Retina (tissue), 1 donor: ENCODE data around the gene KRT12.
A peak's percentile ranks its signal among the peaks of the same experiment; 100 is the strongest.
"Not testable (repeated sequence)": the region's sequence is repeated elsewhere in the genome, so short reads cannot be mapped to it uniquely, and the experiment has no call there.

Experiments
- DNase-seq: peaks from one replicate; pipeline ENCODE4 v3.0.0-alpha.2; 2016

KRT12 gene

DNA sequence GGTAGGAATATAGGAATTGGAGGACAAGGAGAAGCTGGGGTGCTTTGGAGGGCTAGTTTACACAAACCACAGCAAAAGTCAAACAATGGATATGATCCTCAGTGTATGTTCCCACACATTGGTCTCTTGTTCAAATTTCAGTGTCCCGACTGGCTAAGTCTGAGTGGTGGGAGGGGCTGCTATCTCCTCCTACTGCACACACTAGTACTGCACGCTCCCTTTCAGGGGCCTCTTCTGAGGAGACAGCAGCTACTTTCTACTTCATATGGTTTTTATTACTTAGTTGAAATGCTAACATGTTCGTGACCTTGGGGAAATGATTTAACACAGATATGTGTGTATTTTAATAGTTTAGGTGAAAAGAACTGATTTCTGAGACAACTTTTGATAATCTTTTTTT is 25.8 kb downstream of the KRT12 start:
- no peak for DNase-seq

DNA sequence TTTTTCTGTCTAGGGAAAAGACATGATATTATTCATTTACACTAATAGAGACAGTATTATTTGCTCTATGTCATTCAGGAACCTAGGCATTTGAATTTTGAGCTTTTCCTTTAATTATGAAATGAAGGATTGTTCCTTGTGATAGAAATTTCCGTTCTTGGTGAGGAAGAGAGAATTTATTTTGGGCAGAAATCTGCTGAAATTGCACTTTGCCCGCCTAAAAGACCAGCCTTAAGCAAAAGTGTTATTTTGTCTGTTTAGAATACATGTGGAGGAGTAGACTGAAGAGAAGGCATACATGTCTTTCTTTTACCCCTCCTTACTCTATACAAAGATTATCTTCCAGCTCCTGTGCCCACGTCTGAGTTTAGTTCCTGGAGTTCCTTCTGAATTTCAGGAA is 27.8 kb downstream of the KRT12 start:
- DNase-seq, result no peak

DNA sequence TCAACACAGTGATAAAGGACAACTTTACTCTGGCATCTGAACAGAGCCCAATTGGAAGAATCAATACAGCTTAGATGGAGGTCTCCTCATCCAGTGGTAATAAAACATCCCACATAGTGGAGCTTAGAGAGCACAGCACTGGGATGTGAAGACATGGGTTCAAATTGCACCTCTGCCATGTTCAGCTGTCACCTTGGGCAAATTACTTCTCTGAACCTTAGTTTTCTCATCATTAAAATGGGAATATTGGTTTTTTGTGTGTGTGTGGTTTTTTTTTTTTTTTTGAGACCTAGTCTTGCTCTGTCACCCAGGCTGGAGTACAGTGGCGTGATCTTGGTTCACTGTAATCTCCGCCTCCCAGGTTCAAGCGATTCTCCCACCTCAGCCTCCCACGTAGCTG is 31.0 kb downstream of the KRT12 start:
- no peak for DNase-seq

DNA sequence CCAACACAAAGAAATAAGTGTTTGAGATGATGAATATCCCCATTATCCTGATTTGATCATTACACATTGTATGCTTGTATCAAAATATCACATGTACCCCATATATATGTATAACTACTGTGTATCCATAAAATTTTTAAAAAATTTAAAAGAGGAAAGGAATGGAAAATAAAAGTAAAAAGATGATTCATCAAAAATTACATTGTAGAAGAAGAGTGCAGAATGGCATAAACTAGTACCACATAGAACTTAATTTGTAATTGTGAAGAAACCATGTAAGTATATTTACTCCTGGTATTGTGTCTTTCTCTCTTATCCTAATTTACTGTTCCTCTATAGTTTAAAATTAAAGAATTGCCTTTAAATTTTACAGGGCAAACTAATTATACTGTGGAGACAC is 33.1 kb downstream of the KRT12 start:
- DNase-seq, result no peak

DNA sequence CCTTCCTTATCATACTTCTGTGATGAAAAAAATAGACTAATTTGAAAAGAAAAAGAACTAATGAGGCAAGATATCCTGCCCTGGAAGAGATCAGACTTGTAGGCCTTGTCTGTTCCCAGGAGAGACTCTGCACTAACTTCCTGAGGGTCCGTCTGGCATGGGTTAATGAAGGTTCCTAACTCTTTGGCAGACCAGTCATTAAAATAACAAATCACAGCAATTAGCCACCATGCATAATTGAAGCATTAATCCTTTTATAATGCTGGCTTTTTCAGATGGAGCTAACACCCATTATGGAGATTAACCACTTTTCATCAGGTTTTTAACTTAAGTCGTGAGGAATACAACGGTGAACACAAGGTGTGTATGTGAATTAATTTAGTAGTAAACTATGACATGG is 34.2 kb downstream of the KRT12 start:
- DNase-seq, result no peak

DNA sequence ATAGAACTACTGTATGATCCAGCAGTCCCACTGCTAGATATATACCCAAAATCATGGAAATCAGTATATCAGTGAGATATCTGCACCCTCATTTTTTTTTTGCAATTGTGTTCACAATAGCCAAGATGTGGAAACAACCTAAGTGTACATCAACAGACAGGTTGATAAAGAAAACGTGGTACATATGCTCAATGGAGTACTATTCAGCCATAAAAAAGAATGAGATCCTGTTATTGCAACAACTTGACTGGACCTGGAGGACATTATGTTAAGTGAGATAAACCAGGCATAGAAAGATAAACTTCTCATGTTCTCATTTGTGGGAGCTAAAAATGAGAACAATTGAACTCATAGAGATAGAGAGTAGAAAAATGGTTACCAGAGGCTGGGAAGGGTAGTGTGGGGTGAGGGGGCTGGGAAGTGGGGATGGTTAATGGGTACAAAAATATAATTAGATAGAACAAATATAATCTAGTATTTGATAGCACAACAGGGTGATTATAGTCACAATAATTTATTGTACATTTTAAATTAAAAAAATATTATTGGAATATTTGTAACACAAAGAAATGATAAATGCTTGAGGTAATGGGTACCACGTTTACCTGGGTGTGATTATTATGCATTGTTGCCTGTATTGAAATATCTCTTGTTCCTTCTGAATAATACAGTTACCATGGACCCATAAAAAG is 36.8 kb downstream of the KRT12 start:
- DNase-seq, result no peak

DNA sequence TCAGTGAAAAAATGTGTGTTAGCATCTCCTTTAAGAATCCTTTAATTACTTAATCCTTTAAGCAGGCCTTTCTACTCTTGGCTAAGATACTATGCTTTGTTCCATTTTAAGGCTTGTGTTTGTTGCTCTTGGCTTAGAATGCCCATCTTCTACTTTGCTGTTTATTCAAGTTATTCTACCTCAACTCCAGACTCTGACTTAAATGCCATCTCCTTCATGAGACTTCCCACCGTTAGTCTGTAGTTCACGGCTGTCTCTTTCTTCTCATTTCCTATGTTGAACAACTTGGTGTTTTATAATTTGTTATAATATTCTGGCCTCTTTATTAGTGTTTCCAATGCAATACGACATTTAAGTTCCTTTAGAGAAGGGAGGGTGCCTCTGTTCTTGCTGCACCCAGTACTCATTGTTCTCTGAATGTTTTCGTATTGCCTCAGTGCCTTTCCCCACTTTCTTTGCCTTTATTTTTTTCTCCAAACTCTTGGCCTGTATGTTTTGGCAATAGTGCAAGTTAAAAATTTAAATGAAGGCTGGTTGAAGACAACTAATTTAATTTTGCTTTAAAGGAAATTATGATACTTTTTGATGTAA is 38.5 kb downstream of the KRT12 start:
- DNase-seq, result no peak

DNA sequence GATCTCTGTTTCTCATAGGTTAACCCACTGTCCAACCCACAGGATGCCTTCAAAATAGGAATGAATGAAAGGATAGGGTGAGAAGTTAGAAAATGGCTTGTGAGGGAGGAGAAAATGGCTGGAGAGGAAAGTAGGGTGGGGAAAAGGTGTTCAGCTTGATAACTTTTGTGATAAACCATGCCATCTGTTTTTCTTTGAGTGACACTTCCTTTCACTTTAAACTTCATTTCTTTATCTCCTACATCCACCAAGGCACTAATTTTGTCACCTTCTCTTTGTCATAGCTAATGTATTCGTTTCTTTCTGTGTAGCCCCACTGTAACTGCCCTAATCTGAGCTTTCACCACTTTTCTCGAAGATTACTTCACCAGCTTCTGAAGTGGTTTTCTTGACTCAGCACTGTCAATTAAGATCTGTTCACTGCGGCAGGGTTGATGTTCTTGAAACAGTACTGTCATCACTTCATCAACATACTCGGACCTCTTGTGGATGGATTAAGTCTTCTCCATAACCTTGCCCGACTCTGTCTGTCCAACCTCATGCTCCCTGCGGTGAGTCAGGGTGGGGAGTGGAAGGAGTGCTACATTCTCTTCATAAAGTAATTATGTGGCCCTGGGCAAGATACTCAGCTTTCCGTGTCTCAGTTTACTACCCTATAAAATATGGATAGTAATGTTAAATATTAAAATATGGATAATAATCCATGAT is 39.1 kb downstream of the KRT12 start:
- DNase-seq, result no peak

DNA sequence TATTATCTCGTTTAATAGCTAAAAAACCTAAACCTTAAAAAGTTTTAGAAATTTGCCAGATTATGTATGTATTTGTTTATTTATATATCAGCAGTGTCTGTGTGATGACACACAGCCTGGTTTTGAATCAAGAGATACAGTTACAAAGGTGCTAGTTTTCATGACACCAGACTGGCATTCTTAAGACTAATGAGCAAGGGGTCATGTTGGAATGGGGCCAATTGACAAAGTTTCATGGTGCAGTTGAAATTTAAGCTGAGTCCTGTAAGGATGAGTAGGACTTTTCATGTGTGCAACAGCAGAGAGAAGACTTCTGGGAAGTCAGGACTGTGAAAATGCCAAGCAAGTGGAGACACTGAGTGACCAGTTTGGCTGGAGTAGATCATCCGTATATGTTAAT is 41.4 kb downstream of the KRT12 start:
- DNase-seq, result no peak

DNA sequence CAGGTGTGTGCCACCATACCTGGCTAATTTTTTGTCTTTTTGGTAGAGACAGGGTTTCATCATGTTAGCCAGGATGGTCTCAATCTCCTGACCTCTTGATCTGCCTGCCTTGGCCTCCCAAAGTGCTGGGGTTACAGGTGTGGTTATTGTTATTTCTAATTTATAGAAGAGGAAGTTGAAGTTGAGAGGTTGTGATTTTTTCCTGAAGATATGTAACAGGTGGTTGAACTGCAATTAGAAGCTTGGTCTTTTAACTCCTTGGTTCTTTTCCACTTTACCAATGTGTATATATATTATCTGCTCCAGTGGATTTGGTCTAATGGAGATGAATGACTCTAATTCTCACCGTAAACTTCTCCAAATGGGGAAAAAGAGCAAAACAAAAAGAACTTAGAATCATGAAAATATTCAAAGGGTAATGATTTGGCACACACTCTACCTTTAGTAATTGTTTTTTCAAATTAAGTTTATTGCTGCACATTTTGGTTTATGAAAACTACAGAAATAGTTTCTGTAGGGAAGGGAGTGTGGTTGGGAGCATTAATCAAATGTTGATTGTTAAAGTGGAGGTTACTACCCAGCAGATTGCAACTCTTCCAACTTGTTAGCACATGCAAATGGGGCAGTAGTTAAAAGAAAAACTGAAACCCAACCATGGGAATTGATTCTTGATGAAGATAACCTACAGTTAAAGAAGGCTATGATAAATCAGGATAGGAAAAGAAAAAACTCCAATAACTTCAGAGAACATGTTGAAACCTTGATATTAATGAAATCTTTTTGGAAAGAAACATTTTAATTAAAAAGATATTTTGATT is 42.8 kb downstream of the KRT12 start:
- no peak for DNase-seq

DNA sequence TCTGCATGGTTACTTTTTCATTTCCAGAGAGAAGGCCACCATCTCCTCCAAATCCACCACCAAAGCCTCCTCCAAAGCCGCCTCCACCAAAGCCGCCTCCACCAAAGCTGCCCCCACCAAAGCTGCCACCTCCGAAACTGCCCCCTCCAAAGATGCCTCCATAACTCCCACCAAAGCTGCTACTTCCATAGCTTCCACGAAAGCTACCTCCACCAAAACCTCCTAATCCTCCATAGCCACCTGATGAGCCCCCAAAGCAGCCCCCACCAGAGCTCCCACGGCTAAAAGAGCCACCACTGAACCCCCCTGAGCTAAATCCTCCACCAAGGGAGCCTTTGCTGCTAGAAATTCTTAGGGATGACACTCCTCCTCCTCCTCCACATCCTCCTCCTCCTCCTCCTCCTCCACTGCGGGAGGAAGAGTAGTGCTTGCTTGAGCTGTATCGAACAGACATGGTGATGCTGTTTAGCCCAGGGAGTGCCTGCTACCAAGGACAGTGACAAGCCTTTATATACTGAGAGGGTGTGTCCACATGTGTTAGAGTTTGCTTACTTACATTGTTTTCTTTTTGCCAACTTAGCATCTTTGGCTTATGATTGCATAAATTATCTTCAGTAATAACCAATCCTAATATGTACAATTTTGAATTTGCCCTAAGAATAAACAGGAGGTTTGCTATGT is 44.8 kb downstream of the KRT12 start, which contains the start of gene KRT10:
KRT10 (minus strand) TSS at position 483 of the 681 bp plus-strand sequence; CDS start at position 454, 29 bp downstream.
- no peak for DNase-seq

DNA sequence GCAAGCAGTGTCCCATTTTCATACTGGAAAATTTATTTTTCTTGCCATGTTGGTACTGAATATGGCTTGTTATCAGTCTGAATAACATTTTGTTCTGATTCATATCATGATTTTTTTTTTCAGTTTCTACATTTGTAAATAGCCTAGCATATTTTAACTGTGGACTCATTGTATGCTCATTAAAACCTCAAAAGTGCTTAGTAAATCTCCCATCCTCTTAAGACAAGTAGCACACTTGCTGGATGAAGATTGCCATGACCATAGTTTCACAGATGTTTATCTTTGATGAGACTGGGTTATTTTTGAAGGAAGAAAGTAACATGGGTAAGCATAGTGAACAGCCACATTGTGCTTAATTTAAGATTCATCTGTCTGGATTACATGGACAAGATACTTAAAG is 45.5 kb downstream of the KRT12 start:
- no peak for DNase-seq

DNA sequence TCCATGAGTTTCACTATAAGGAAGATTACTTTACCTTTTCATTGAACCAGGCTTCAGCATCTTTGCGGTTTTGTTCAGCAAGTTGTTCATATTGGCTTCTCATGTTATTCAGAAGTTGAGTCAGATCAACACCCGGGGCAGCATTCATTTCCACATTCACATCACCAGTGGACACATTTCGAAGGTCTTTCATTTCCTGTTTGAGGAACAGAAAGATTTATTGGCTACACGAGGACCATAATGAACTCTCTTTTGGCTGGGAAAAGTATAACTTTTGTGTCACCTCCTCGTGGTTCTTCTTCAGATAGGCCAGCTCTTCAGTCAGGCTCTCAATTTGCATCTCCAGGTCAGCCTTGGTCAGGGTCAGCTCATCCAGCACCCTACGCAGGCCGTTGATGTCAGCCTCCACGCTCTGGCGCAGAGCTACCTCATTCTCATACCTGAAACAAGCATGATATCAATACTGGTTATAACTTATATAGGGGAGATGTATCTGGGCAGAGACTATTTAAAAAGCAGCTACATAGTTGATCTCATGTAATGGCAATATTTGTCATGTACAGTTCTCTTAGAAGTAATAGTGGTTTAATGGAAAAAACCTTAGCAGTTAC is 46.7 kb downstream of the KRT12 start:
- no peak for DNase-seq

DNA sequence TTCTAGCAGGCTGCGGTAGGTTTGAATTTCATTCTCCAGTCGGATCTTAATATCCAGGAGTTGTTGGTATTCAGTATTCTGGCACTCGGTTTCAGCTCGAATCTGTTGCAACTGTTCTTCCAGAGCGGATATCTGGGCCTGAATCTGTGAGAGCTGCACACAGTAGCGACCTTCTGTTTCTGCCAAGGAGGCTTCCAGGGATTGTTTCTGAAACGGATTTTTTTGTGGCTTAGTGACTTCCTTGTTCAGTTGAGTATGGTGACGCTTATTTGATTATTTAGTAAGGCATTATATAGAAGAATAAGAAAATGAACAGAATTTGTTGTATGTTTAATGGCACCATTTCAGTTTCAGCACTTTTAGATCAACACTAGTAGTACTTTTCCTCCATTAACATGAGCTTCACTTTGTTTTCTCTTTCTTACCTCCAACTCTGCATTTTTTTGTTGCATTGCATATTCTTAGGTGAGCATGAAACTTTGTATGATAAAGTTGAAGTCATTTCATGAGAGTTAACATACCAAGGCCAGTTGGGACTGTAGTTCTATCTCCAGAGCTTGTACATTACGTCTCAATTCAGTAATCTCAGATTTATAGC is 47.4 kb downstream of the KRT12 start:
- DNase-seq, result no peak

DNA sequence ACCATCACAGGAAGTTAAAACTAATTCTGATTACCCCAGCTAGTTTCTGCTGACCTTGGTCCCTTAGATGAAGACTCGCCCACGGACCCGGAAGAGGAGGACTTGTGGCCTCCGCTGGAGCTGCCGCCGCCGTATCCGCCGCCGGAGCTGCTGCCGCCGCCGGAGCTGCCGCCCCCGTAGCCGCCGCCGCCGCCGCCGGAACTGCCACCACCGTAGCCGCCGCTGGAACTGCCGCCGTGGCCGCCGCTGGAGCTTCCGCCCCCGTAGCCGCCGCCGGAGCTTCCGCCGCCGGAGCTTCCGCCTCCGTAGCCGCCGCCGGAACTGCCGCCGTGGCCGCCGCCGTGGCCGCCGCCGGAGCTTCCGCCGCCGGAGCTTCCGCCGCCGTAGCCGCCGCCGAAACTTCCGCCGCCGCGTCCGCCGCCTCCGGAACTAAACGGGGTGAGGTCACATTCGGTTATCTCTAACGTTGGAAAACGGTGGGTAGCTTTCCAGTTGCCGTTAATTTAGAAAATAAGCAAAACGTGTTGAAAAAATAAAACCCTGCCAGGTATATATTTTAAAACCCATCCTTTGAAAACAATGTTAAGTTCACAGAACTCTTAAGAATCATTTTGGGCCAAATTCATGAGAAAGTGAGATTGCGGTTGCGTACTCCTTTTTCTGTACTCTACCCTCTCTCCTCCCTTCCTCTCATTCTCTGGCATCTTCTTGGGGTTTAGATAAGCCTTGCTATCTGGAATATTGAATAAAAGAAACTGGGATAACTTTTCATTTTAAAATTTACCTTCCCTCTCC is 48.1 kb downstream of the KRT12 start:
- peak; percentile 89 for DNase-seq

DNA sequence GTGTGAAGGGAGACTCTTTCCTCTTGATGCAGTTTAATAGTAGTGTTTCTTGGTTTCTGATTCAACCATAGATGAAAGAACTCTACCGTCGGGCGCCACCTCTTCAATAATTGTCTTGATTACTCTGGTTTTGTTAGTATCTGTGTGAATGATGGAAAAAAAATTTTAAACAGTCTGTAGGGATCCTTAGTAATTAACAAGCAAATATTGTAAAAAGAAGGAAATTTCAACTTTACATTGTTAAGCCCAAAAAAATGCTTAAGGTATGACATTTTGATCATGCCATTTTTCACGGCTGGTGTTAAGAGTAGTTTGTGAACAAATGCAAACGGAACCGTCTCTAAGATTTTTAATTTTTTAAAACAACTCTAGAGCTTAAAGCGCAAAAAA is 48.7 kb downstream of the KRT12 start:
- no peak for DNase-seq

DNA sequence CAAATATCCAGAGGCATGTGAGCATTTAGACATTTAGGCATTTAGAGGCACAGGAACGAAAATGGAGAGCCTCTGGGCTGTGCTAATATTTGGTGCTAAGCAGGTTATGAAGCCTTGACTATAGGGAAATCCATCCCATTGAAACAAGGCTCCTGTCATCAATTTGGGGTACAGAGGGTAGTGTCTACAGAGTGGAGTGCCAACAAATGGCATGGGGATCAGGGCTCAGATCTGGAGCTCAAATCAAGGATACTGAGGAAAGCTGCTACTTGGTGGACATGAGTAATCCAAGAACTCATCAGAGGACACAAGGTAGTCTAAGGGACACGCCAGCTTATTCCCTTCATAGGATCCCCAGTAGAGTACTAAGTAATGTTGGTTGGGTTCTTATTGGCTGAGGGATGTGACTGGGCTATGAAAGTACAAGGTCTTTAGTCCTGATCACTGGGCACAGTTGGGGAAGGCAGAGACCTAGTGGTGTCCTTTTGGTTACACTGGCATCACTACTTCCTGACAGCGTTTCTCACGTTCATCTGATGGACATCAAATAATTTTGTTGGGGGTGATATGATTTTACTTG is 49.8 kb downstream of the KRT12 start:
- no peak for DNase-seq

DNA sequence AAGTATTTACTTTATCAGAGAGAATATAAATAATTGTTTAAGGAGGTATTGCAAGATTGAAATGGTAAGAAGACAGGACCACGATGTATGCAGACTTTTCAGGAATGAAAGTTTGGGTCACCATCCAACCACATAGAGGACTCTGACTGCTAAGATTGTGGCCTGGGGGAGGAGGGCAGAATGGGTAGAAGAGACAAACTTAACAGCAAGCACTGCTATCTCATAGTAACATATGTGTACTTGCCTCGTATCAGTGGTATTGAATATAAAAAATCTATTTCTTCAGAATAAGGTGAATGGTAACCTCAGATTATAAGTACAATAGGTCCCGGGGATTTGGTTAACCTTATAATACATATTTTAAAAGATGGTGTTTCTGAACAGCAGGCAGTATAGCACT is 50.5 kb downstream of the KRT12 start:
- no peak for DNase-seq

DNA sequence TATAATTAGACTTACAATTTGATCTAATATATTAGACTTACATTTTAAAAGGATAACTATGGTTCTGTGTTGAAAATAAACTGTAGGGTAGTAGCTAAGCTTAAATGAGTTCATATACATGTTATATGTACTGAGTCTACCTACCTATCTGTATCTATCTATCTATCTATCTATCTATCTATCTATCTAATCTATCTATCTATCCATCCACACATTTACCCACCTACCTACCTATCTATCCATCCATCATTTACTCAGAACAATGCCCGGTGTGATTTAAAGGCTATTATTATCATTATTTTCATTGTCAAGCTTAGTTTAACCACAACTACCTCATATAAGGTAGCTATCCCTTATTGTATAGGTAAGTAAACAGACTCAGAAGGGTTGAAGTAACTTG is 51.6 kb downstream of the KRT12 start:
- no peak for DNase-seq

DNA sequence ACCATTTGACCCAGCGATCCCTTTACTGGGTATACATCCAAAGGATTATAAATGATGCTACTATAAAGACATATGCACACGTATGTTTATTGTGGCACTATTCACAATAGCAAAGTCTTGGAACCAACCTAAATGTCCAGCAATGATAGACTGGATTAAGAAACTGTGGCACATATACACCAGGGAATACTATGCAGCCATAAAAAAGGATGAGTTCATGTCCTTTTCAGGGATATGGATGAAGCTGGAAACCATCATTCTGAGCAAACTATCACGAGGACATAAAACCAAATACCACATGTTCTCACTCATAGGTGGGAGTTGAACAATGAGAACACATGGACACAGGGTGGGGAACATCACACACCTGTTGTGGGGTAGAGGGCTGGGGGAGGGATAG is 52.4 kb downstream of the KRT12 start:
- not testable (repeated sequence) for DNase-seq

DNA sequence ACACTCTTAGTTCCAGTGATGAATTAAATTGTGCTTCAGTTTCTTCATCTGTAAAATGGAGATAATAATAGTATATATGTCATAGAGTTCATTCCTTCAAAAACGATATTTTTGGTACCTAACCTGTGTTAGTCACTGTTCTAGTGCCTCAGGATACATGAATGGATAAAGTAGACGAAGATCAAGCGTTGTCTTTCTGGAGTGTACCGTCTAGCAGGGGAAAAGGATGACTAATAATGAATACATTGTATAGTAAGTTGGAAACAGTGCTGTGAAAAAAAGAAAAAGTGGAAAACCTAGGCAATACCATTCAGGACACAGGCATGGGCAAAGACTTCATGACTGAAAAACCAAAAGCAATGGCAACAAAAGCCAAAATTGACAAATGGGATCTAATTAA is 53.2 kb downstream of the KRT12 start:
- DNase-seq, result no peak
